Neural cell (in vitro differentiated cells): ENCODE results near the gene TFPI. TPM values are rescaled to one million over a fixed set of nuclear protein-coding genes. Genes with fewer than 3 reads are reported as not detected.

ENCODE experiments used
- H2AFZ ChIP-seq: fragments of 200-600, 300-800 bp; sonication (generic), shearing (Covaris generic); 2 replicates; pipeline ENCODE4 v1.6.0; 2014; ENCODE audit warnings: low read depth, mild to moderate bottlenecking, antibody characterized with exemption, low read length, moderate library complexity
- H3F3A ChIP-seq: fragments of 200-600 bp; shearing (Covaris generic); 2 replicates; pipeline ENCODE4 v1.6.1; 2016; ENCODE audit warnings: mild to moderate bottlenecking, moderate library complexity, mixed read lengths, antibody characterized with exemption, low read length; ENCODE audit not compliant: insufficient read depth, poor library complexity, severe bottlenecking
- H3K27ac ChIP-seq: fragments of 200-600, 300-800 bp; sonication (generic), shearing (Covaris generic); 2 replicates; pipeline ENCODE4 v1.5.1; 2014; ENCODE audit warnings: mild to moderate bottlenecking, low read length, moderate library complexity
- H3K27me3 ChIP-seq: fragments of 300-800, 200-600 bp; sonication (generic), shearing (Covaris generic); 2 replicates; pipeline ENCODE4 v1.6.0; 2014; ENCODE audit warnings: mild to moderate bottlenecking, low read depth, low read length, moderate library complexity; ENCODE audit not compliant: insufficient read depth
- H3K36me3 ChIP-seq: fragments of 300-800, 200-600 bp; sonication (generic), shearing (Covaris generic); 2 replicates; pipeline ENCODE4 v1.5.1; 2014; ENCODE audit warnings: mild to moderate bottlenecking, antibody characterized with exemption, low read length, moderate library complexity; ENCODE audit not compliant: insufficient read depth
- H3K4me2 ChIP-seq: fragments of 300-800, 200-600 bp; sonication (generic), shearing (Covaris generic); 2 replicates; pipeline ENCODE4 v1.6.0; 2014; ENCODE audit warnings: mild to moderate bottlenecking, low read length
- H3K4me3 ChIP-seq: fragments of 300-800, 200-600 bp; sonication (generic), shearing (Covaris generic); 2 replicates; pipeline ENCODE4 v1.5.1; 2014; ENCODE audit warnings: mild to moderate bottlenecking, low read length, moderate library complexity
- H3K79me2 ChIP-seq: fragments of 200-600 bp; shearing (Covaris generic); replicated peaks from 2 replicates; pipeline ENCODE4 v1.6.0; 2014; ENCODE audit warnings: mild to moderate bottlenecking, low read length, moderate library complexity; ENCODE audit not compliant: insufficient read depth
- H3K9ac ChIP-seq: fragments of 300-800, 200-600 bp; sonication (generic), shearing (Covaris generic); 2 replicates; pipeline ENCODE4 v1.6.1; 2016; ENCODE audit warnings: mild to moderate bottlenecking, low read length, mixed read lengths
- H3K9me2 ChIP-seq: fragments of 200-600 bp; shearing (Covaris generic); 2 replicates; pipeline ENCODE4 v1.6.1; 2016; ENCODE audit warnings: mild to moderate bottlenecking, low read length, mixed read lengths; ENCODE audit not compliant: insufficient read depth
- H3K9me3 ChIP-seq: fragments of 200-600, 300-800 bp; sonication (generic), shearing (Covaris generic); 2 replicates; pipeline ENCODE4 v1.6.1; 2016; ENCODE audit warnings: mild to moderate bottlenecking, mixed run types, low read length, moderate library complexity, mixed read lengths
- H4K20me1 ChIP-seq: fragments of 200-600 bp; shearing (Covaris generic); 2 replicates; pipeline ENCODE4 v1.6.1; 2016; ENCODE audit warnings: mild to moderate bottlenecking, mixed run types; ENCODE audit not compliant: insufficient read depth
- EP300 ChIP-seq: fragments of 450-650 bp; conservative IDR thresholded peaks from 2 replicates; pipeline ENCODE4 v1.6.1; 2014; ENCODE audit warnings: antibody characterized with exemption, mild to moderate bottlenecking, moderate library complexity; ENCODE audit not compliant: poor library complexity, severe bottlenecking
- EZH2 ChIP-seq: fragments of 200-600, 300-800 bp; shearing (Covaris generic), sonication (generic); IDR thresholded peaks from 2 replicates; pipeline ENCODE4 v1.6.1; 2014; ENCODE audit warnings: antibody characterized with exemption, low read length, borderline replicate concordance, mild to moderate bottlenecking; ENCODE audit not compliant: insufficient read depth, poor library complexity, severe bottlenecking
- MXI1 ChIP-seq: fragments of 450-650 bp; conservative IDR thresholded peaks from 2 replicates; pipeline ENCODE4 v1.6.1; 2014; ENCODE audit warnings: antibody characterized with exemption, mild to moderate bottlenecking; ENCODE audit not compliant: poor library complexity, severe bottlenecking
- POLR2AphosphoS5 ChIP-seq: IDR thresholded peaks from 2 replicates; pipeline ENCODE4 v1.6.1; 2012
- RAD21 ChIP-seq: fragments of 450-650 bp; conservative IDR thresholded peaks from 2 replicates; pipeline ENCODE4 v1.6.1; 2014; ENCODE audit warnings: antibody characterized with exemption, mild to moderate bottlenecking, moderate library complexity
- SMC3 ChIP-seq: fragments of 450-650 bp; conservative IDR thresholded peaks from 2 replicates; pipeline ENCODE4 v1.6.1; 2014; ENCODE audit warnings: antibody characterized with exemption, mild to moderate bottlenecking, moderate library complexity; ENCODE audit not compliant: poor library complexity
- TAF1 ChIP-seq: IDR thresholded peaks from 2 replicates; pipeline ENCODE4 v1.6.1; 2012; ENCODE audit warnings: low read depth
- polyA plus RNA-seq: library from polyadenylated mRNA; depleted of rRNA; stranded (reverse); fragments of >200 nt; gene quantifications from 2 replicates; pipeline ENCODE4 v1.2.3, GENCODE V29; 2014
- TF ChIP-seq, protein P1 (sequence below): IDR thresholded peaks from 2 replicates; pipeline ENCODE4 v1.6.1; 2012; ENCODE audit warnings: borderline replicate concordance
- TF ChIP-seq, protein P2 (sequence below): fragments of 450-650 bp; IDR thresholded peaks from 2 replicates; pipeline ENCODE4 v1.5.1; 2014; ENCODE audit warnings: antibody characterized with exemption, mild to moderate bottlenecking, moderate library complexity; ENCODE audit not compliant: poor library complexity, severe bottlenecking

The TFPI gene
- polyA plus RNA-seq, 1 donor from 2014 or later = 0.51 TPM

DNA sequence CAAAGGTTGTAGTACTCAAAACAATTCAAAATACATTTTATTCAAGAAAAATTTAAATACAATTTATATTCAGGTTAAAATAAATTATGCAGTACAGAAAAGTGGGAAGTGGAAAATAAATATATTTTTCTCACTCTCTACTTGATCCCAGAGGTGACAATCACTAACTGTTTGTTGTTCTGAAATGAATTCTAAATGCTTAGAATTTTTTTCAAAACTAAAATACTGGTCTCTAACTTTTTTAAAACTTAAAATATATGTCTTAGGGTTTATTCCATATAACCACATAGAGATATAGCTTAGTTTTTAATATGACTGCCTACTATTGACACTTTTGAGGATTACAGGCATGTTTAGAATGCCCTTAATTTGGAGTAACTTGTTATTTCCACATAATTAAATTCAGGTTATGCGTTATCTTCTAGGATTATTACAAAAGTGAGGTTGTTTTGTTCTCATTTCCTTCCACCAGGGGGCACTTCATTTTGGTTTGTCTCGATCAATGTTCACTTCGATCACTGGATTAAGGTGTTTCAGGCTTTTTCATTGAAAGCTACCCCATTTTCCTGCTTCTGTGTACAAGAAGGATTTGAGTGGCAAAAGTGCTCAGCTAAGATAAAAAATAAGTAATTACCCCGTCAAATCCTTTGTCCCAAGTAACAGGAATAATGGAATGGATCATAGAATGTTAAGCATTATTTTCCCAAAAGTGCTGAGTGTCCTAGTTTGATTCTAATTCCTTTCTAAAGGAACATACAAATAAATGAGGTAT, 27.1 kb upstream of the TFPI start:
- TF ChIP-seq POLR2AphosphoS5 (no peak), EP300 (no peak), SMC3 (peak; percentile 82), MXI1 (no peak), RAD21 (peak; percentile 65), TAF1 (no peak), EZH2 (no peak)
- TF ChIP-seq, protein P1, sequence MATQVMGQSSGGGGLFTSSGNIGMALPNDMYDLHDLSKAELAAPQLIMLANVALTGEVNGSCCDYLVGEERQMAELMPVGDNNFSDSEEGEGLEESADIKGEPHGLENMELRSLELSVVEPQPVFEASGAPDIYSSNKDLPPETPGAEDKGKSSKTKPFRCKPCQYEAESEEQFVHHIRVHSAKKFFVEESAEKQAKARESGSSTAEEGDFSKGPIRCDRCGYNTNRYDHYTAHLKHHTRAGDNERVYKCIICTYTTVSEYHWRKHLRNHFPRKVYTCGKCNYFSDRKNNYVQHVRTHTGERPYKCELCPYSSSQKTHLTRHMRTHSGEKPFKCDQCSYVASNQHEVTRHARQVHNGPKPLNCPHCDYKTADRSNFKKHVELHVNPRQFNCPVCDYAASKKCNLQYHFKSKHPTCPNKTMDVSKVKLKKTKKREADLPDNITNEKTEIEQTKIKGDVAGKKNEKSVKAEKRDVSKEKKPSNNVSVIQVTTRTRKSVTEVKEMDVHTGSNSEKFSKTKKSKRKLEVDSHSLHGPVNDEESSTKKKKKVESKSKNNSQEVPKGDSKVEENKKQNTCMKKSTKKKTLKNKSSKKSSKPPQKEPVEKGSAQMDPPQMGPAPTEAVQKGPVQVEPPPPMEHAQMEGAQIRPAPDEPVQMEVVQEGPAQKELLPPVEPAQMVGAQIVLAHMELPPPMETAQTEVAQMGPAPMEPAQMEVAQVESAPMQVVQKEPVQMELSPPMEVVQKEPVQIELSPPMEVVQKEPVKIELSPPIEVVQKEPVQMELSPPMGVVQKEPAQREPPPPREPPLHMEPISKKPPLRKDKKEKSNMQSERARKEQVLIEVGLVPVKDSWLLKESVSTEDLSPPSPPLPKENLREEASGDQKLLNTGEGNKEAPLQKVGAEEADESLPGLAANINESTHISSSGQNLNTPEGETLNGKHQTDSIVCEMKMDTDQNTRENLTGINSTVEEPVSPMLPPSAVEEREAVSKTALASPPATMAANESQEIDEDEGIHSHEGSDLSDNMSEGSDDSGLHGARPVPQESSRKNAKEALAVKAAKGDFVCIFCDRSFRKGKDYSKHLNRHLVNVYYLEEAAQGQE = no peak
- TF ChIP-seq, protein P2, sequence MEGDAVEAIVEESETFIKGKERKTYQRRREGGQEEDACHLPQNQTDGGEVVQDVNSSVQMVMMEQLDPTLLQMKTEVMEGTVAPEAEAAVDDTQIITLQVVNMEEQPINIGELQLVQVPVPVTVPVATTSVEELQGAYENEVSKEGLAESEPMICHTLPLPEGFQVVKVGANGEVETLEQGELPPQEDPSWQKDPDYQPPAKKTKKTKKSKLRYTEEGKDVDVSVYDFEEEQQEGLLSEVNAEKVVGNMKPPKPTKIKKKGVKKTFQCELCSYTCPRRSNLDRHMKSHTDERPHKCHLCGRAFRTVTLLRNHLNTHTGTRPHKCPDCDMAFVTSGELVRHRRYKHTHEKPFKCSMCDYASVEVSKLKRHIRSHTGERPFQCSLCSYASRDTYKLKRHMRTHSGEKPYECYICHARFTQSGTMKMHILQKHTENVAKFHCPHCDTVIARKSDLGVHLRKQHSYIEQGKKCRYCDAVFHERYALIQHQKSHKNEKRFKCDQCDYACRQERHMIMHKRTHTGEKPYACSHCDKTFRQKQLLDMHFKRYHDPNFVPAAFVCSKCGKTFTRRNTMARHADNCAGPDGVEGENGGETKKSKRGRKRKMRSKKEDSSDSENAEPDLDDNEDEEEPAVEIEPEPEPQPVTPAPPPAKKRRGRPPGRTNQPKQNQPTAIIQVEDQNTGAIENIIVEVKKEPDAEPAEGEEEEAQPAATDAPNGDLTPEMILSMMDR = peak; percentile 69
- H3K9ac ChIP-seq = no peak overlapping the region
- no peaks in the 10 kb centered on the region for H3K79me2 ChIP-seq
- no peaks in the 10 kb centered on the region for H3K9me3 ChIP-seq
- H3K4me2 ChIP-seq = no peak overlapping the region
- no peak overlapping the region for H2AFZ ChIP-seq
- no peaks in the 10 kb centered on the region for H3F3A ChIP-seq
- no peaks in the 10 kb centered on the region for H3K36me3 ChIP-seq
- H3K4me3 ChIP-seq = no peak overlapping the region
- H3K27me3 ChIP-seq = no peaks in the 10 kb centered on the region
- H3K9me2 ChIP-seq = no peaks in the 10 kb centered on the region
- H4K20me1 ChIP-seq = no peaks in the 10 kb centered on the region
- no peak overlapping the region for H3K27ac ChIP-seq

DNA sequence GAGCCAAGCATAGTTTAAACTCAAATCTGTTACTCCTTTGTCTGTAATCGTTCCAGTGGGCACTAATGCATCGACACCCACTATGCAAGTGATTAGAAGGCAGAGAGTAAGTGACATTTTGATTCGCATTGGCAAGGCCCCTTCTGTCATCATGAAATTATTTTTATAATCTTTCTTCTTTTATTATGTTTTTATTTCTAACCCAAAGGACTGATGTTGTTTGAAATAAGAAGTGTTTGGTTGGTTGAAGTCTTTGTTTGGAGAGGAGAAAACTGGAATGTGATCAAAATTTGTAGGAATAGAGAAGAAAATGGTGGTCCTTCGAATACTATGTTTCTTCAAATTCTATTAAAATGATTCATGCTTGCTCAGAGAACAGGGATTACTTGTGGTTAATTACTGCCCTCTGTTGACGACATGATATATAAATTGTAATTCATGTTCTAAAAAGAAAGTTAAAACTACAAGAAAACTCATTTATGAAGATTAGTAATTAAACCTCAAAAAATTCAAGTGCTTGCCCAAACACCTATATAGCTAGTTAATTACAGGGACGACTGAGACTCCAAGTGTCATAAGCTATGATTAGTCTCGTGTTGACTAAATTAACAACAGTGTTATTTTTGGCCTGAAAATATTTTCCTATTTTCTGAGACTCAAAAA, 26.4 kb upstream of the TFPI start:
- Histone ChIP-seq H3K9ac (no peak overlapping the region), H3K4me3 (no peak overlapping the region)

More for the DNA sequence above, 26.4 kb upstream of the TFPI start:
- H3K9me3 ChIP-seq = no peaks in the 10 kb centered on the region
- H3F3A ChIP-seq = no peaks in the 10 kb centered on the region
- H3K4me2 ChIP-seq = no peak overlapping the region
- no peak for TF ChIP-seq TAF1
- TF ChIP-seq EP300 = no peak
- no peak for TF ChIP-seq EZH2
- TF ChIP-seq RAD21 = peak; percentile 50
- no peak for TF ChIP-seq POLR2AphosphoS5
- TF ChIP-seq, protein P2 = peak; percentile 47
- TF ChIP-seq MXI1 = no peak
- TF ChIP-seq, protein P1 = no peak
- TF ChIP-seq SMC3 = peak; percentile 28
- no peaks in the 10 kb centered on the region for H3K79me2 ChIP-seq
- no peaks in the 10 kb centered on the region for H4K20me1 ChIP-seq
- no peaks in the 10 kb centered on the region for H3K36me3 ChIP-seq
- no peaks in the 10 kb centered on the region for H3K27me3 ChIP-seq
- no peak overlapping the region for H3K27ac ChIP-seq
- H2AFZ ChIP-seq = no peak overlapping the region
- no peaks in the 10 kb centered on the region for H3K9me2 ChIP-seq
